SKM-1 treated with dmso at 0.1 percent for 144 hours (cell line): Measurements from ENCODE around the gene TBC1D9B.
"Not testable (repeated sequence)": the region's sequence is repeated elsewhere in the genome, so short reads cannot be mapped to it uniquely, and the experiment has no call there.

Source experiments
- DNase-seq: peaks from one replicate; lab custom pipeline; 2025; ENCODE audit not compliant: unreplicated experiment; lab: John Stamatoyannopoulos, UW

Gene TBC1D9B

GRCh38 chr5:179840321-179840720, 67.4 kb downstream of the TBC1D9B start:
- no peak for DNase-seq

GRCh38 chr5:179839328-179840256, 68.1 kb downstream of the TBC1D9B start:
- DNase-seq: no peak

GRCh38 chr5:179837076-179838011, 70.4 kb downstream of the TBC1D9B start:
- no peak for DNase-seq

GRCh38 chr5:179836225-179837019, 71.3 kb downstream of the TBC1D9B start:
- no peak for DNase-seq

GRCh38 chr5:179834871-179835270, 72.8 kb downstream of the TBC1D9B start:
- DNase-seq: not testable (repeated sequence)

GRCh38 chr5:179834120-179834519, 73.6 kb downstream of the TBC1D9B start:
- DNase-seq: no peak

GRCh38 chr5:179833709-179834070, 74.0 kb downstream of the TBC1D9B start:
- no peak for DNase-seq

- DNase-seq: no peak
These were observed 74.5 kb downstream of the TBC1D9B start for GRCh38 chr5:179833056-179833708.

- DNase-seq: no peak
These were observed 75.5 kb downstream of the TBC1D9B start for GRCh38 chr5:179832039-179832745.

- DNase-seq: no peak
These were observed 76.8 kb downstream of the TBC1D9B start for GRCh38 chr5:179830818-179831468.

- DNase-seq: no peak
These were observed 77.8 kb downstream of the TBC1D9B start for GRCh38 chr5:179829732-179830435.

GRCh38 chr5:179828756-179829421, 78.8 kb downstream of the TBC1D9B start:
- DNase-seq: no peak

- DNase-seq: peak; percentile 91
These were observed 80.0 kb downstream of the TBC1D9B start for GRCh38 chr5:179827680-179828079.

GRCh38 chr5:179825655-179826182, 82.0 kb downstream of the TBC1D9B start:
- DNase-seq: no peak

- no peak for DNase-seq
These were observed 83.0 kb downstream of the TBC1D9B start for GRCh38 chr5:179824745-179825112.

- DNase-seq: no peak
These were observed 83.6 kb downstream of the TBC1D9B start for GRCh38 chr5:179823937-179824744.

GRCh38 chr5:179822444-179822990, 85.2 kb downstream of the TBC1D9B start:
- DNase-seq: no peak
